ENCODE measurements around the gene CPO.

GRCh38 chr2:206890179-206890578, 49.1 kb upstream of the CPO start:
- TF ChIP-seq MAX (IDR thresholded peaks at IDR 0.05) (no peak), CTCF (IDR thresholded peaks at IDR 0.05 in 2 of 3, conservative IDR thresholded peaks at IDR 0.05 in 1 of 3; ENCODE audit: borderline replicate concordance in 1 of 3, insufficient read depth in 1 of 3, low read depth in 2 of 3, low read length in 2 of 3) (no peak), EZH2phosphoT487 (IDR thresholded peaks at IDR 0.05; ENCODE audit: borderline replicate concordance) (no peak), EZH2 (IDR thresholded peaks at IDR 0.05) (no peak), POLR2A (IDR thresholded peaks at IDR 0.05; ENCODE audit: borderline replicate concordance, extremely low read depth, insufficient read depth, insufficient read length) (no peak), POLR2AphosphoS5 (IDR thresholded peaks at IDR 0.05; ENCODE audit: low read depth, low read length) (no peak), ELF1 (IDR thresholded peaks at IDR 0.05; ENCODE audit: borderline replicate concordance, low read depth) (no peak)

Measured in HCT116 (cell line).